Fibroblast of the conjunctiva (primary cell): ENCODE measurements around the gene CRHR1.

Experiments used
- DNase-seq: peaks from one replicate; pipeline ENCODE4 v3.0.0-alpha.2; 2010; ENCODE audit warnings: low read depth

Gene CRHR1

DNA sequence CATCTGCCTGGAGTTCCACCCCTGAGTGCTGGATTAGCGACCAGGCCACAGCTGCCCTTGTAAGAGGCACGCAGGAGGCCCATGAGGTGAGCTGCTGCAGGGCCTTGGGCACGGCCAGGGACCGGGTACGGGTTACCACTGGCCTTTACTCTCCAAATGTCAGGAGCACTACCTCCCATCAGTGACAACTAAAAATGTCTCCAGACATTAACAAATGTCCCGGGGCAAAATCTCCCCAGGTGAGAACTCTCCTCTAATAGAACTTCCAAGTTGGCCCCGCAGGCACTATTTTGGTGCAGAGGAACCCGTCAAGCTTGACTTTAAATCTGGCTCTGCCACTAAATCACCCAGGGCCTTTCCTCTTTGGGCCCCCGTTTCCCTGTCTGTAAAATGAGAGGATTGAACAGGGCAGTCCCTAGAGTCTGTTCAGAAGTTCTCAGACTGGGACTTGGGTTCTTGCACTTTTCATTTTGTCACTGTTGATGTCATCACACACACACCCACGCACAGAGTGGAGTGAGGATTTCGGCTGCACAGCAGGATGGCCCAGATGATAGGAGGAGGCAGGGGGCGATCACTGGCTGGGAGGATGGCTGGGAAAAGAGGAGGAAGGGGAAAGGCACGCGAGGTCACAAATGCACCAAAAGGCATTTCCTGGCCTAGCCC lies 85.7 kb downstream of the CRHR1 start:
- no peak for DNase-seq

DNA sequence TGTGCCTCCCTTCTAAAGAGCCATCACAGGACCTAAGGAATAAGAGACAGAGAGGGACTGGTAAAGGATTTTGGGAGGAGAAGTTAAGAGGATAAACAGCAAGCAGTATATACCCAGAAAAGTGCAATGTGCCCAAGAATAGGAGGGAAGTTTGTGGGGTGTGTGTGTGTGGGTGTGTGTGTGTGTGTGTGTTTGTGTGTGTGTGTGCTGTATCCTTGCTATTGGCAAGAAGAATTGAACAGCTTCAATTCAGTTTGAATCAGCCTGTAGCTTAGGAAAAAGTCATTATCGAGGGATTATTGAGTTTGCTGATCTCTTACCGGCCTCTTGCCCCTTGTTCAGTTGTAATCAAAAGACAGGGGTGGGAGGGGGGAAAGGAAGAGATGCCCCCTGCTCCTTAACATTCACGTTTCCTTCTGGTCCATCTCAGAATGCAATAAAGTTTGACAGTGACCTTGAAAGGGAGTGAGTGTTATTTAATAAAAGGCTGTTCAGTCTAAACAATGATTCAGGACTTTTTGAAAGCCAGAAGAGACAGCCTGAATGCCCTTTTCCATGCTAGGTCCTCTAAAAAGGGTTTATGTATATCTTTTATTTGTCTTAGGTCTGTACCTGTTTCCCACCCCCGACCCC lies 86.3 kb downstream of the CRHR1 start:
- DNase-seq, result no peak

DNA sequence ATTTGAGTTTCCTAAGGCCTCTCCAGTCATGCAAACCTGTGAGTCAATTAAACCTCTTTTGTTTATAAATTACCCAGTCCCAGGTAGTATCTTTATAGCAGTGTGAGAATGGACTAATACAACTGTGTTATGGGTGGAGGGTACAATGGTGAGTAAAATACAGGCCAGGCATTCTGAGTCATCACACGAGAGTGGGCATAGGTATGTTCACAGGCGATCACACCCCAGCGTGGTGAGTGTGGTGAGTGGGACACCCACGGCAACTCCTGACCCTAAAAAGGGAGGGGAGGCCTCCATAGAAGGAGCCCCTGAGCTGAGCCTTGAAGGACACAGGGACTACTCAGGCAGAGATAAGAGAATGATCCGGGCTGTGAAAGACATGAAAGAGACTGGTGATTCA lies 87.6 kb downstream of the CRHR1 start:
- no peak for DNase-seq

DNA sequence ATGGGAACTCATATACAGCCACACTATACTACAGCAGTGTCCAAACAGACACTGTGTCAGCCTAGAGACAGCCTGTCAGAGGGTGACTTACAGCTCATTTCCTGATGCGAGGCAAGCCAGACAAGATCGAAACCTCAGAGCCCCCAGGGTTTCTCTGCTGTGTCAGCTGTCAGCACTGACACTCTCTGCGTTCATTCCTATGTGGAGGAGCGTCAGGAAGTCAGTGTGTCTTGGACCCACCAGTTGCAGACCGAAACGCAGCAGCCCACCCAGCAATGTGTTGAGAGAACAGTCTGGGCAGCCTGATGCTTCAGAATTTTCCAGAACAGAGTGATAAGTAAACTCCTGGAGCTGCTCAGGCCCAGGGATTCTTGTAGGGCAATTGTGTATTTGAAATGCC lies 89.6 kb downstream of the CRHR1 start:
- DNase-seq, result no peak

DNA sequence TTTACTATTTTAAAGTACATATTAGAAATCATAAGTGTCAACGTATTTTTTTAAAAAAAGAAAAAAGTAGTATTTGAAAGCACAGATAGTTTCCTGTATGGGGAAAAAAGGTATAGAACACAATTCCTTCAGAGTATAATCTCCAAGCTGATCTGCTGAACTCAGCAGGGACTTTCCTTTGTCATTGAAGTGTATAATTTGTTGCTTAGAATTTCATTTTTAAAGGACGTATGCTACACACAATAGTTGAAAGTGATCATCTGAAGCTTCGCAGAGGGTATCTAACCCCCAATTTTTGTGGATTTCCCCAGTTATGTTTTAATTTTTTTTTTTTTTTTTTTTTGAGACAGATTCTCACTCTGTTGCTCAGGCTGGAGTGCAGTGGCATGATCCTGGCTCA lies 90.0 kb downstream of the CRHR1 start:
- DNase-seq, result no peak

DNA sequence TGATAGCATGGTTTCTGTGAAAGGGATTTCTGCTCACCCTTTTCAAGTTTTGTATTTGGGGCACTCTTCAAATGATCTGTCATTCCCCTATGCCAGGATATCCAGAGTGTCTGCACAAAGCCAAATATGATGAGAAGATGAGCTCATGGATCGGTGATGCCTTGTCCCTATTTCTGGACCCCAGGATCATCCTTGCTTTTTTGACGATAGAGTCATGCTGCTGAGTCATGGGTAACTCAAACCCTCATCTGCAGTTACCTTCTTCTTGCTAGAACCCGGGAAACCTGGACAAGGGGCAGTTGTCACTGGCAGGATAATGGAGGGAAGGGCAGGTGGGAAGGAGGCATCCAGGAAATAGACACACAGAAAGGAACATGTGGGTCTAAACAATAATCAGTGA lies 92.4 kb downstream of the CRHR1 start:
- DNase-seq, result no peak

DNA sequence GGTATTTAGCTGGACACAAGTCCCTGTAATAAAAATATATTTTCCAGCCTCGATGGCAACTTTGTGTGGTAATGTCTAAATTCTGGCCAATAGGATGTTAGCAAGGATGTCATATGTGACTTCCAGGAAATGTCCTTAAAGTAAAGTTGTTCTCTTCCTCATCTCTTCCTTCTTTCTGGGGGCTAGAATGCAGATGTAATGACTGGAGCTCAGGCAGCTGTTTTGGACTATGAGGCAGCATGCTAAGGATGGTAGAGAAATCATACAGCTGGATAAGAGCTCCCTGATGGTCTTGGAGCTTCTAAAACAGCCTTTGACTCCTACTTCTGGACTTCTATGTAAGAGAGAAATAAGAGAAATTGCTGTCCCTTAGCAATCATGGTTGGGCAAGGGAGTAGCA lies 93.3 kb downstream of the CRHR1 start:
- DNase-seq, result no peak

DNA sequence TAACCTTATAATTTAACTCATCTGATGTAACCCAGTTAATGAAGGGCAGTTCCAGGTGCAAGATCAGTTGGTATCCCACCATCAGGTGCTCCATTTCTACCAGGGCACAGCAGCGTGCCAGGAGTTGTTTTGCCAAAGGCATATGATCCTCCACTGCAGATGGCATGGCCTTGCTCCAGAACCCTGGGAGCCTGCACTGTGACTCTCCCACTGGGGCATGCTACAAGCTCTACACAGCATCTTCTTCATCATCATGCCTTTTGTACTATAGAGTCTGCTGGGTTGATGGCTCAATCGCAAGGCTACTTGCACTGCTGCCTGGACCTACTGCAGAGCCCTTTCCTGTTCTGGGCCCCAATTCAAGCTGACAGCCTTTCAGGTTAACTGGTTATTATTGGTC lies 98.9 kb downstream of the CRHR1 start:
- no peak for DNase-seq
